ENCODE data around the gene FGD3.

DNA sequence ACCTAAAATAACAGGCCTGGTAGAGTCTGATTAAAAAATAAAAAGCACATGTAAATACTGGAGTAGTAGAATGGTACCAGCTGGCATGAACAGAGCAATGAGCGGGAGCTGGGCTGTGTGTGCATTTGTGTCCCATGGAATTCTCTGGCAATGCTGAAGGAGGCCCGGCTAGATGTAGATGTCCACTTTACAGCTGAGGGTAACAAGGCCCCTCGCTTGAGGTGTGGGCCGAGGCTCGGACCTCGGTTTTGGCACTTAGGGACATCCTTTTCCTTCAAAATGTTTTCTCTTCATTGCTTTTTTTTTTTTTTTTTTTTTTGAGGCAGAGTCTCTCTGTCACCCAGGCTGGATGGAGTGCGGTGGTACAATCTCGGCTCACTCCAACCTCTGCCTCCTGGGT is 1.5 kb upstream of the FGD3 start:
- no peak for TF ChIP-seq SUZ12 (IDR thresholded peaks at IDR 0.05; ENCODE audit: low read length)
- no peak for TF ChIP-seq BCL11A (IDR thresholded peaks at IDR 0.05; ENCODE audit: low read depth in 2 of 2, low read length in 2 of 2)
- TF ChIP-seq, protein P1, sequence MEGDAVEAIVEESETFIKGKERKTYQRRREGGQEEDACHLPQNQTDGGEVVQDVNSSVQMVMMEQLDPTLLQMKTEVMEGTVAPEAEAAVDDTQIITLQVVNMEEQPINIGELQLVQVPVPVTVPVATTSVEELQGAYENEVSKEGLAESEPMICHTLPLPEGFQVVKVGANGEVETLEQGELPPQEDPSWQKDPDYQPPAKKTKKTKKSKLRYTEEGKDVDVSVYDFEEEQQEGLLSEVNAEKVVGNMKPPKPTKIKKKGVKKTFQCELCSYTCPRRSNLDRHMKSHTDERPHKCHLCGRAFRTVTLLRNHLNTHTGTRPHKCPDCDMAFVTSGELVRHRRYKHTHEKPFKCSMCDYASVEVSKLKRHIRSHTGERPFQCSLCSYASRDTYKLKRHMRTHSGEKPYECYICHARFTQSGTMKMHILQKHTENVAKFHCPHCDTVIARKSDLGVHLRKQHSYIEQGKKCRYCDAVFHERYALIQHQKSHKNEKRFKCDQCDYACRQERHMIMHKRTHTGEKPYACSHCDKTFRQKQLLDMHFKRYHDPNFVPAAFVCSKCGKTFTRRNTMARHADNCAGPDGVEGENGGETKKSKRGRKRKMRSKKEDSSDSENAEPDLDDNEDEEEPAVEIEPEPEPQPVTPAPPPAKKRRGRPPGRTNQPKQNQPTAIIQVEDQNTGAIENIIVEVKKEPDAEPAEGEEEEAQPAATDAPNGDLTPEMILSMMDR (IDR thresholded peaks at IDR 0.05; ENCODE audit: control extremely low read depth in 1 of 3, insufficient read depth in 1 of 3, low read depth in 1 of 3, low read length in 3 of 3): no peak
- no peak for TF ChIP-seq JUND (IDR thresholded peaks at IDR 0.05; ENCODE audit: low read length)
- TF ChIP-seq, protein P2, sequence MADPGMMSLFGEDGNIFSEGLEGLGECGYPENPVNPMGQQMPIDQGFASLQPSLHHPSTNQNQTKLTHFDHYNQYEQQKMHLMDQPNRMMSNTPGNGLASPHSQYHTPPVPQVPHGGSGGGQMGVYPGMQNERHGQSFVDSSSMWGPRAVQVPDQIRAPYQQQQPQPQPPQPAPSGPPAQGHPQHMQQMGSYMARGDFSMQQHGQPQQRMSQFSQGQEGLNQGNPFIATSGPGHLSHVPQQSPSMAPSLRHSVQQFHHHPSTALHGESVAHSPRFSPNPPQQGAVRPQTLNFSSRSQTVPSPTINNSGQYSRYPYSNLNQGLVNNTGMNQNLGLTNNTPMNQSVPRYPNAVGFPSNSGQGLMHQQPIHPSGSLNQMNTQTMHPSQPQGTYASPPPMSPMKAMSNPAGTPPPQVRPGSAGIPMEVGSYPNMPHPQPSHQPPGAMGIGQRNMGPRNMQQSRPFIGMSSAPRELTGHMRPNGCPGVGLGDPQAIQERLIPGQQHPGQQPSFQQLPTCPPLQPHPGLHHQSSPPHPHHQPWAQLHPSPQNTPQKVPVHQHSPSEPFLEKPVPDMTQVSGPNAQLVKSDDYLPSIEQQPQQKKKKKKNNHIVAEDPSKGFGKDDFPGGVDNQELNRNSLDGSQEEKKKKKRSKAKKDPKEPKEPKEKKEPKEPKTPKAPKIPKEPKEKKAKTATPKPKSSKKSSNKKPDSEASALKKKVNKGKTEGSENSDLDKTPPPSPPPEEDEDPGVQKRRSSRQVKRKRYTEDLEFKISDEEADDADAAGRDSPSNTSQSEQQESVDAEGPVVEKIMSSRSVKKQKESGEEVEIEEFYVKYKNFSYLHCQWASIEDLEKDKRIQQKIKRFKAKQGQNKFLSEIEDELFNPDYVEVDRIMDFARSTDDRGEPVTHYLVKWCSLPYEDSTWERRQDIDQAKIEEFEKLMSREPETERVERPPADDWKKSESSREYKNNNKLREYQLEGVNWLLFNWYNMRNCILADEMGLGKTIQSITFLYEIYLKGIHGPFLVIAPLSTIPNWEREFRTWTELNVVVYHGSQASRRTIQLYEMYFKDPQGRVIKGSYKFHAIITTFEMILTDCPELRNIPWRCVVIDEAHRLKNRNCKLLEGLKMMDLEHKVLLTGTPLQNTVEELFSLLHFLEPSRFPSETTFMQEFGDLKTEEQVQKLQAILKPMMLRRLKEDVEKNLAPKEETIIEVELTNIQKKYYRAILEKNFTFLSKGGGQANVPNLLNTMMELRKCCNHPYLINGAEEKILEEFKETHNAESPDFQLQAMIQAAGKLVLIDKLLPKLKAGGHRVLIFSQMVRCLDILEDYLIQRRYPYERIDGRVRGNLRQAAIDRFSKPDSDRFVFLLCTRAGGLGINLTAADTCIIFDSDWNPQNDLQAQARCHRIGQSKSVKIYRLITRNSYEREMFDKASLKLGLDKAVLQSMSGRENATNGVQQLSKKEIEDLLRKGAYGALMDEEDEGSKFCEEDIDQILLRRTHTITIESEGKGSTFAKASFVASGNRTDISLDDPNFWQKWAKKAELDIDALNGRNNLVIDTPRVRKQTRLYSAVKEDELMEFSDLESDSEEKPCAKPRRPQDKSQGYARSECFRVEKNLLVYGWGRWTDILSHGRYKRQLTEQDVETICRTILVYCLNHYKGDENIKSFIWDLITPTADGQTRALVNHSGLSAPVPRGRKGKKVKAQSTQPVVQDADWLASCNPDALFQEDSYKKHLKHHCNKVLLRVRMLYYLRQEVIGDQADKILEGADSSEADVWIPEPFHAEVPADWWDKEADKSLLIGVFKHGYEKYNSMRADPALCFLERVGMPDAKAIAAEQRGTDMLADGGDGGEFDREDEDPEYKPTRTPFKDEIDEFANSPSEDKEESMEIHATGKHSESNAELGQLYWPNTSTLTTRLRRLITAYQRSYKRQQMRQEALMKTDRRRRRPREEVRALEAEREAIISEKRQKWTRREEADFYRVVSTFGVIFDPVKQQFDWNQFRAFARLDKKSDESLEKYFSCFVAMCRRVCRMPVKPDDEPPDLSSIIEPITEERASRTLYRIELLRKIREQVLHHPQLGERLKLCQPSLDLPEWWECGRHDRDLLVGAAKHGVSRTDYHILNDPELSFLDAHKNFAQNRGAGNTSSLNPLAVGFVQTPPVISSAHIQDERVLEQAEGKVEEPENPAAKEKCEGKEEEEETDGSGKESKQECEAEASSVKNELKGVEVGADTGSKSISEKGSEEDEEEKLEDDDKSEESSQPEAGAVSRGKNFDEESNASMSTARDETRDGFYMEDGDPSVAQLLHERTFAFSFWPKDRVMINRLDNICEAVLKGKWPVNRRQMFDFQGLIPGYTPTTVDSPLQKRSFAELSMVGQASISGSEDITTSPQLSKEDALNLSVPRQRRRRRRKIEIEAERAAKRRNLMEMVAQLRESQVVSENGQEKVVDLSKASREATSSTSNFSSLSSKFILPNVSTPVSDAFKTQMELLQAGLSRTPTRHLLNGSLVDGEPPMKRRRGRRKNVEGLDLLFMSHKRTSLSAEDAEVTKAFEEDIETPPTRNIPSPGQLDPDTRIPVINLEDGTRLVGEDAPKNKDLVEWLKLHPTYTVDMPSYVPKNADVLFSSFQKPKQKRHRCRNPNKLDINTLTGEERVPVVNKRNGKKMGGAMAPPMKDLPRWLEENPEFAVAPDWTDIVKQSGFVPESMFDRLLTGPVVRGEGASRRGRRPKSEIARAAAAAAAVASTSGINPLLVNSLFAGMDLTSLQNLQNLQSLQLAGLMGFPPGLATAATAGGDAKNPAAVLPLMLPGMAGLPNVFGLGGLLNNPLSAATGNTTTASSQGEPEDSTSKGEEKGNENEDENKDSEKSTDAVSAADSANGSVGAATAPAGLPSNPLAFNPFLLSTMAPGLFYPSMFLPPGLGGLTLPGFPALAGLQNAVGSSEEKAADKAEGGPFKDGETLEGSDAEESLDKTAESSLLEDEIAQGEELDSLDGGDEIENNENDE (IDR thresholded peaks at IDR 0.05; ENCODE audit: insufficient replicate concordance, low read length): no peak
- no peak for TF ChIP-seq POLR2A (IDR thresholded peaks at IDR 0.05; ENCODE audit: control extremely low read depth in 1 of 2, low read depth in 2 of 2, low read length in 2 of 2)
- no peak for TF ChIP-seq EZH2 (IDR thresholded peaks at IDR 0.05; ENCODE audit: low read depth, low read length, severe bottlenecking)
- TF ChIP-seq CHD2 (IDR thresholded peaks at IDR 0.05; ENCODE audit: low read length): no peak

Data from H1 (cell line).